Ammon's horn (tissue), 1 donor: Measurements from ENCODE around the gene GAA.

Source experiments
- DNase-seq: peaks from one replicate; pipeline ENCODE4 v3.0.0-alpha.2; 2016; ENCODE audit warnings: low spot score

GAA gene

DNA sequence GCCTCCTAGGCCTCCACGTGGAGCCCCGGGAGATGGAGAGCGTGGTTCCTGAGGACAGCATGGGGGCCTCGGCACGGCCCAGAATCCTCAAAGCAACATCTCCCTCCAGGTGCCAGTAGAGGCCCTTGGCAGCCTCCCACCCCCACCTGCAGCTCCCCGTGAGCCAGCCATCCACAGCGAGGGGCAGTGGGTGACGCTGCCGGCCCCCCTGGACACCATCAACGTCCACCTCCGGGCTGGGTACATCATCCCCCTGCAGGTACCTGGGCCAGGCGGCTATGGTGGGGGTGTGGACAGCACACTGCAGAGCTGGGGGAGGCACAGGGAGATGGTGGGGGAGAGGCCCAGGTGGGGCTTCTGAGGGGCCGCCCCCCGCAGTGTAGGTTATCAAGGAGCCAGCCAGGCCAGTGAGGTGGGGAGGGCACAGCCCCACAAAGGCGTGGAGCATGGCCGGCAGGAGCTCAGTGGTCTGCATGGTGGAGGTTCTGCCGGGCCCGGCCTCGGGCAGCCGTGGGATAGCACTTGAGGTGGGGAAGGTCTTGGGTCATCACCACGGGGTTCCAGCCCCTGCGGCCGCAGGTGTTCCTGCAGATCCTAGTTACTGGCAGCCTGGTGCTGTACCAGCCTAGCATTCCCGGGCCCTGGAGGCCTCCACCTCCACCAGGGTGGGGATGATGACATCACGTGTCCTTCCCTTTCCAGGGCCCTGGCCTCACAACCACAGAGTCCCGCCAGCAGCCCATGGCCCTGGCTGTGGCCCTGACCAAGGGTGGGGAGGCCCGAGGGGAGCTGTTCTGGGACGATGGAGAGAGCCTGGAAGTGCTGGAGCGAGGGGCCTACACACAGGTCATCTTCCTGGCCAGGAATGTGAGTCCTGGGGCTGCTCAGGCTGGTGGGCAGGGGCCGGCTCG is 16.4 kb downstream of the GAA start:
- no peak for DNase-seq

DNA sequence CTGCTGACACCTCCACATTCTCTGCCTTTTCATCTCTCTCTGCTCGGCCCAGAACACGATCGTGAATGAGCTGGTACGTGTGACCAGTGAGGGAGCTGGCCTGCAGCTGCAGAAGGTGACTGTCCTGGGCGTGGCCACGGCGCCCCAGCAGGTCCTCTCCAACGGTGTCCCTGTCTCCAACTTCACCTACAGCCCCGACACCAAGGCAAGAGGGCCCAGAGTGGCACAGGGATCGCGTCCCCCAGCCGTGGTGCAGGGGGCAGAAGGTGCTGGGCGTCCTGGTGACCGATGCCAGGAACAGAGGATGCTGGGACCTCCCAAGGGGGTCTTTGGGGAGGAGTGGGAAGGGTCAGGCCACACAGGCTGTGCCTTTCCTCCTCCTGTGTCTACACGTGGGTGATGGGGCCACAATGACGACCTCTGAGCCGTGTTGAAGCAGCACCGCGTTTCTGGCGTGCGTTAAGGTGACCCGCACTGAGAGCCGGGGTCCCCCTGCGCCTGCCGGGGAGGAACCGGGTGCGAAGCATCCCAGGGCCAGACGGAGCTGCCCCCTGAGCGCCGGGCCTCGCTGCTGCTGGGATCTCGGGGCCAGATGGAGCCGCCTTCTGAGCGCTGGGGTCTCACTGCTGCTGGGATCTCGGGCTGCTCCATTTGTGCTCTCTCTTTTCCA is 17.4 kb downstream of the GAA start:
- DNase-seq = no peak

DNA sequence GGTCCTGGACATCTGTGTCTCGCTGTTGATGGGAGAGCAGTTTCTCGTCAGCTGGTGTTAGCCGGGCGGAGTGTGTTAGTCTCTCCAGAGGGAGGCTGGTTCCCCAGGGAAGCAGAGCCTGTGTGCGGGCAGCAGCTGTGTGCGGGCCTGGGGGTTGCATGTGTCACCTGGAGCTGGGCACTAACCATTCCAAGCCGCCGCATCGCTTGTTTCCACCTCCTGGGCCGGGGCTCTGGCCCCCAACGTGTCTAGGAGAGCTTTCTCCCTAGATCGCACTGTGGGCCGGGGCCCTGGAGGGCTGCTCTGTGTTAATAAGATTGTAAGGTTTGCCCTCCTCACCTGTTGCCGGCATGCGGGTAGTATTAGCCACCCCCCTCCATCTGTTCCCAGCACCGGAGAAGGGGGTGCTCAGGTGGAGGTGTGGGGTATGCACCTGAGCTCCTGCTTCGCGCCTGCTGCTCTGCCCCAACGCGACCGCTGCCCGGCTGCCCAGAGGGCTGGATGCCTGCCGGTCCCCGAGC is 17.9 kb downstream of the GAA start:
- no peak for DNase-seq

DNA sequence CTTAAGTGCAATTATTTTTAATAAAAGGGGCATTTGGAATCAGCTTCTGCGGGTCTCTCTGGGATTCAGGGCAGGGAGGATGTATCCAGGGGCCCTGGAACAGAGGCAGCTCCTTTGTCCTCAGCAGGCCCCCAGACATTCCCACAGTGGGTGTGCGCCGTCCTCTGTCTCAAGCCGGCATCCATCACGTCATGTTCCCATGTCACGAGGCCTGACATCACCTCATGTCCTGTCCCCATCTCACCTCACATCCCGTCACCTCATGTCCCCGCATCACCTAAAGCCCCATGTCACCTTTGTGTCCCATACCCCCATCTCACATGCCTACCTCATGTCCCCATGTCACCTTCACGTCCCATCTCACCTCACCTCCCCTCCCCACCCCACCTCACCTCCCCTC is 18.5 kb downstream of the GAA start:
- DNase-seq = no peak

DNA sequence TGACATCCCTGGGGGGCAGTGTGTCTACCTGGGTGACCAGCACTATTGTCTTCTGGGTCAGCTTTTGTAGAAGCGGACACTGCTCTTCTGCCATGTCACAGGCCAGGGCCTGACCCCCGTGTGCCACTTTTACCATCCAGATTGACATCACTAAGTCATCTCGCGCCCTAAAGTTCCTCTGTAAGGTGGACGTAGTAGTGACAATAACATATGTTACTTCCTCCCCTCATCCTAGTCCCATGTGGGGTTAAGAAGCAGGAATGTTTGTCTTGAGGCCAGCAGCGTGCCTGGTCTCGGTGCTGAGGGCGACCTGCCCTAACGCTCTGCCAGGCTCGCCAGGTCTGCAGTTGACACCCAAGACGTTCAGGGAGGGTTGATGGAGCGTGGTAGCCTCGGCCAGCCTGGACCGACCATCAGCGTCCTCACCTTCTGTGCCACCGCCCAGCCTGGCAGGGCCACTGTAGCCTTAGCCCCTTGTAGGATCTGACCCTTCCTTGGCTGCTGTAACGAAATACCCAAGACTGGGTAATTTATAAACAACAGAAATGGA is 20.7 kb downstream of the GAA start:
- no peak for DNase-seq

DNA sequence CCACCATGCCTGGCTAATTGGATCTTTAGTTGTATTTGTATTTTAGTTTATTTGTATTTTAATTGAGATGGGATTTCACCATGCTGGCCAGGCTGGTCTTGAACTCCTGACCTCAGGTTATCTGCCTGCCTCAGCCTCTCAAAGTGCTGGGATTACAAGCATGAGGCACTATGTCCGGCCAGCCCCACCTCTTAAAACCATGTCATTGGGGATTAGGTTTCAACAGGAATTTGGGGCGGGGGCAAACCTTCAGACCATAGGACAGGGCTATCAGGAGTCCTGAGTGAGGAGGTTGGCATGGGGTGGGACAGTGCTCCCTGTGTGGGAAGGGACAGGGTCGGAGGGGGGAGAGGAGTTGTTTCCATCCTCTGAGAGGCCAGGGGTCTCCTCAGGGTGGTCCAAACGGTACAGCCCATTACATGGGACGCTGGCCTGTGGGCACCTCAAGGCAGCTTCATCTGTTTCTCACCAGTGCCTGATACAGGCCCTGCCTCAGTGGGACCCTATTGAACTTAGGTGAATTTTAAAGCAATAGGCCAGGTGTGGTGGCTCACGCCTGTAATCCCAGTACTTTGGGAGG is 21.6 kb downstream of the GAA start:
- DNase-seq = no peak

DNA sequence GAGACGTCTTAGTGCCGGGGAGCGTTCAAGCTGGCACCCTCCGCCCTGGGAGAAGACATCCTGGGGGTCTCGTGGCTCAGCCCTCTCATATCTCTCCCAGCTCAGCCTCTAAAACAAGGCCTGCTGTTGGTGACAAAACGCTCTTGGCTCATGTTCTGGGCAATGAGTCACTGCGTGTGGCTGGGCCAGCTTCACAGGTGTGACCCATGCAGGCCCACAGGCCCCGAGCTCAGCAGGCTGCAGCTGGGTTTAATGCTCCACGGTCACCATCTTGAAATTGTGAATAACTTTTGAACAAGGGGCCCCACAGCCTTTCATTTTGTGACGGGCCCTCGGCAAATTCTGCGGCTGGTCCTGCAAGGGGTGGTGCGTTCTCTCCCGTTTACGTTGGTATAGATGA is 22.4 kb downstream of the GAA start:
- no peak for DNase-seq

DNA sequence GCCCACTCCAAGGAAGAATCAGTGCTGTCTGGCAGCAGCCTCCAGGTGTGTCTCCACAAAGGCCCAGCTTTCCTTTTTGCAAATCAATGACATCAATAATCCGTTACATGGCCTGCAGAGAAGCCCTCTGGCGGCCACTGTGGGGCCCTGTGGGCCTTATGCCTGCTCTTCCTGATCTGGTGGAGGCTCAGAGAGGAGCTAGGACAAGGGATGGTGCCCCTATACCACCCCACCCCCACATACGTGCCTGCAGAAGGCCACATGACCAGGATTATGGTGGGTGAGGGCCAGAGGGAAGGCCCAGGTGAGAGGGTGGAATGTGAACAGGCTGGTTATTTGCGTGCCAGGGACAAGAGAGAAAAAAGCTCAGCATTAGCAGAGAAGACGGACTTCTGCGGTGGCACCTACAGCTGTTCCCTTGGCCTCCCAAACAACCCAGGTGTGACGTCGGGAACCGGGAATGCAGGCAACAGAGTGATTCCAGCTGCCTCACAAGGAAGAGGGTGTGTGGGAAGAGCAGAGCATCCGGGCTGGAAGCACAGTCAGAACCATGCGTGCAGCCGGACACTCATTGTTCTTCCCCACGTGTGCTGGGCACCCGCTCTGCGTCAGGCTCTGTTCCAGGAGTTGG is 23.1 kb downstream of the GAA start:
- no peak for DNase-seq

DNA sequence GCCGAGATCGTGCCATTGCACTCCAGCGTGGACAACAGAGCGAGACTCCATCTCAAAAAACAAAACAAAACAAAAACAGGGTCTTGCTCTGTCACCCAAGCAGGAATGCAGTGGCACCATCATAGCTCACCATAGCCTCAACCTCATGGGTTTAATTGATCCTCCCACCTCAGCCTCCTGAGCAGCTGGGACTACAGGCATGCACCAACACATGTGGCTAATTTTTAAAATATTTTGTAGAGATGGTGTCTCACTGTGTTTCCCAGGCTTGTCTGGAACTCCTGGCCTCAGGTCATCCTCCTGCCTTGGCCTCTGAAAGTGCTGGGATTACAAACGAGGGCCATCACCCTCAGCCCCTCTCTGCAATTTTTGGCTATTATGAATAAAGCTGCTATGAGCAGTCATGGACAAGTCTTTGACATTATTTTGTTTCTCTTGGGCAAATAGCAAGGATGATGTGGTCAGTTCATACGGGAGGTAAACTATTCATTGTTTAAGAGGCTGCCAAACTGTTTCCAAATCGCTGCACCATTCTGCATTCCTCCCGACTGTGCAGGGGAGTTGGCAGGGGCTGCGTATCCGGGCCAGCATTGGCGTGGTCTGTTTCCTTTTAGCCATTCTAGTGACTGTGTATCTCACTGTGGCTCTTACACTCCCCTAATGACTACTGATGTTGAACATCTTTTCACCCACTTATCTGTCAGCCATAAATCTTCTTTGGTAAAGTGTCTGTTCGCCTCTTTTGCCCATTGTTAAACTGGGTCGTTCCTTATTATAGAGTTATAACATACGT is 24.5 kb downstream of the GAA start:
- DNase-seq = no peak

DNA sequence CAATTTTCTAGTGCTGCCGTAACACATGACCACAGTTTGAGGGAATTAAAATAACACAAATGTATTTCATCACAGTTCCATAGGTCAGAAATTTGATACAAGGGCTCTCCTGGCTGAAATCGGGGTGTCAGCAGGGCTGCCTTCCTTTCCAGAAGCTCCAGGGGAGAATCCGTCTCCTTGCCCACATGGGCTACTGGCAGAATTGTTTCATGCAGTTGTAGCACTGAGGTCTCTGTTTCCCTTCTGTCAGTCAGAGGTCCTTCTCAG is 25.0 kb downstream of the GAA start:
- DNase-seq = no peak

DNA sequence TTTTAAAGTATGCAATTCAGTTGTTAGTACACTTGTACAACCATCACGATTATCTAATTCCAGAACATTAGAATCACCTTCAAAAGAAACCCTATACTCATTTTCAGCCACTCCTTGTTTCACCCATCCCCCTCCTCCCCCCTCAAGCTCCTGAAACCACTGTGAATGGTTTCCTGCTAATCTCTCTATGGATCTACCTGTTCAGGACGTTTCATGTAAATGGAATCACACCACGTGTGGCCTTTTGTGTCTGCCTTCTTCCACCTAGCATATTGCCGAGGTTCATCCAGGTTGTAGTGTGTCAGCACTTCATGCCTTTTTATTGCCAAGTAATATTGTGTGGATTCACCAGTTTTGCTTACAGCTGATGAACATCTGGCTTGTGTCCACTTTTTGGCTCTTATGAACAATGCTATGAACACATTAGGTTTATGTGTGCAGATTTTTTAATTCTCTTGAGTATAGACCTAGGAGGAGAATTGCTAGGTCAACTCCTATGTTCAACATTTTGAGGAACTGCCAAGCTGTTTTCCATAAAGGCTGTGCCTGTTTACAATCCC is 27.7 kb downstream of the GAA start:
- no peak for DNase-seq

DNA sequence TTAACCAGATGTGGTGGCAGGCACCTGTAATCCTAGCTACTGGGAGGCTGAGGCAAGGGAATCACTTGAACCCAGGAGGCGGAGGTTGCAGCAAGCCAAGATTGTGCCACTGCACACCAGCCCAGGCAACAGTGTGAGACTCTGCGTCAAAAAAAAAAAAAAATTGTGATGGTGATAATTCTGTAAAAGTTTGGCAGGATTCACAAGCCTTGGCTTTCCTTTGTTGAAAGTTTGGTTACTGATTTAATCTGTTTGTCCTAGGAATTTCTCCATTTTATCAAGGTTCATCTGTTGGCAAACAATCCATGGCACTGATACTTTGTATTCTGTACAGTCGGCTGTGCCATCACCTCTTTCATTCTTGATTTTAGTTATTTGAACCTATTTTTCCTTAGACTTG is 29.6 kb downstream of the GAA start:
- DNase-seq = no peak

DNA sequence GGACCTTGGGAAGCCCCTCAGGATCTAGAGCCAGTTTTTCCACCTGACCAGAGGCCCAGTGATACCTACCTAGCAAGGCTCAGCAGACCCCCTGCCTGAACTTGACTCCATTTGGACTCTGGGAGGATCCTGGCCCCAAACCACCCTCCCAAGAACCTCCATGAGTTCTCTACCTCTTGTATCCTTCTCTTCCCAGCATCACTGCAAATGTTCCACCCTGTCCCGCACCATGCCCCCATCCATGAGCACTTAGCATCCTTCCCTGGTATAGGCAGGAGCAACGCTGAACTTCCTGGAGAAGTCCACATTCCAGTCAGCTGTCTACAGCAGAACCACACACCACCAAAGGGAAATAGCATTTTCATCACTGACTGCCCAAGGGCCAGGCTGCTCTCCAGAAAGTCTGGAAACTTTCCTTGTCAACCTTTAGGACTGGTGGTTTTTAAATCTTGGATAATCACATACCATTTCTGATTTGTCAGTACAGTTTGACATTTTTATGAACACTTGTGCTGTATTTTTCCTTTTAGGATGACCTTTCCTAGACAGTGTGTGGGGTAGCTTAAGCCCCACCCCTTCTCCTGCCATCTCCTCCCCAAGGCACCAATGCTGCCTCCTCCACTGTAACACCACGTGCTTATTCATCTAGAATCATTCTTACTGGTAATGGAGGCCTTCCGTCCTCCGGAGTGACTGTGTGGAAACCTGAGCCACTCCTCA is 31.7 kb downstream of the GAA start:
- DNase-seq = no peak

DNA sequence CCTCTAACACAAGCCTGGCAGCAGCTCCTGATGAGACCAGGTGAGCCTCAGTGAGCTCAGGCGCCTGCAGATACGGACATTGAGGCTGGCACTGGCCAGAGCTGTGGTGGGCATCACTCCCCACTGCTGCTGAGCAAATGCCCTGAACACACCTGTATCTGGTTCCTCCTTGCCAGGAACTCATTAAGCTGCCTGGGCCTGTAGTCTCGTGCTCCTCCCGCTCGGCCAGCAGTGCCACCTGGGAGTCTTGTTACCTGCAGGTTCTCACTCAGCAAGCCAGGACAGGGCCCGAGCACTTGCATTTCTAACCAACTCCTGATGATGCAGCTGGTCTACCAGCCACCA is 32.2 kb downstream of the GAA start:
- no peak for DNase-seq

DNA sequence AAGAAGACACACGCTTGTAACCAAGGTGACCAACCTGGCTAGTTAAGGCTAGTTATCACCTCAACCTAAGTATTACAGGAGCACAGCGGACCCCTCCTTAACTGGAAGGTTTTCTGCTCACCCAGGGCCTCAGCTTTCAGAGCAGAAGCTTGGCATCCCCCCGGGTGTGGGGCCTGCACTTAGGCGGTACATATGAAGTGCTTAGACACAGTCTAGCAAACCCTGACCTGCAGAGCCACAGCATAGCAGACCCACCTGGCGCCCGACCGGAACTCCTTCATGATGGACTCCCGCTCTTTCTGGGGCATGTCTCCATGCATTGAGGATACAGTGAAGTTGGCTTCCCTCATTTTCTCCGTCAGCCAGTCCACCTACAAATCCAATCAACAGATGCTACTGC is 35.8 kb downstream of the GAA start:
- DNase-seq = no peak

DNA sequence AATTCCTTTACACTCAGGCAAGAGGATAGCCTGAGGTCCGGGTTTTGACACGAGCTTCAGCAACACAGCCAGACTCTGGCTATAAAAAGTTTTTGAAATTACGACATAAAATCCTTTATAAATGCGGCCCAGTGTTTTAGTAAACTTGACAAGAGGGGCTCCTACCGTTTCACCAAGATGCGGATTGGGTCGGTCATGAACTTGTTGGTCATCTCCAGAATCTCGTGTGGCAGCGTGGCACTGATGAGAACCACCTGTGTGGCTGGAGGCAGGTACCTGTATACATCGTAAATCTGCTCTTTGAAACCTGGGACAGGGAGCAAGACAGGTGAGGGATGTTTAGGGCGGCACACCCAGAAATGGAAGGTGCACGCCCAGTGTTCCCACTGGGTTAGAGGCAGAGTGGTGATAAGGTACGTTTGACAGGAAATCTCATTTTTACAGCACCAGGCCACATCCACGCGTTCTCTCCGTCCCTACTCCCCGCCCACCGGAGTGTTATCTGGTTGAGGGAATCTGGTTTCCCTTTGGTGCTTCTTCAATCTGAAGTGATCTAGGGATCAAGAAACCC is 37.6 kb downstream of the GAA start:
- DNase-seq = no peak

DNA sequence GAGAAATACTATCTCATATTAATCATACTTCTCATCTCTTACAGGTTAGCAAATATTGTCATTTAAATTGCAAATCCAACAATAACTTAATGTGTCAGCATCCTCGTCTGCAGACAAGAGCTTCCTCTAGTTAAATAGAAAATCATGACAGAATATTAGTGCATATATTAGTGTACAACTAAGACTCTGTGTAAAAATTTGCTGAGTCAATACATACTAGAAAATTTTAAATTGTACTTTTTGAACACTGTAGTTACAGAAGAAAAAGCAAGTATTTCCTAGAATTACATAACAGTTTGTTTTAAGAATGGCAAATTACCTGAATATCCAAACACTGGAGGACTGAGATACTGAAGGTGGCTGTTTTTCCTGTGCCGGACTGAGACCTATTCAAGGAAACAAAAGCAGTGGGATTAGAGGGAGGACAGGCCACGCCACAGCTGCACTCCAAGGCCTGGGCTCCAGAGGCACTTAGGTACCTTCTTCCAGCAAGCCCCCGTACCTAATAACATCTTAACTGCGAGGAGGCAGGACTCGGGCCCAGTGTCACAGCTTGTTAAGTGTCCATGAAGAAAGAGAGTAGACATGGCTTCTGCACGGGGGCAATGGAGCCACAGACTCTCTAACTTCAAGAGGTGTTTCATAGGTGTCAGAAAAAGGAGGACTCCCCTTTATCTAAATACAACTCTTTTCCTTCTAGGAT is 40.2 kb downstream of the GAA start:
- no peak for DNase-seq

DNA sequence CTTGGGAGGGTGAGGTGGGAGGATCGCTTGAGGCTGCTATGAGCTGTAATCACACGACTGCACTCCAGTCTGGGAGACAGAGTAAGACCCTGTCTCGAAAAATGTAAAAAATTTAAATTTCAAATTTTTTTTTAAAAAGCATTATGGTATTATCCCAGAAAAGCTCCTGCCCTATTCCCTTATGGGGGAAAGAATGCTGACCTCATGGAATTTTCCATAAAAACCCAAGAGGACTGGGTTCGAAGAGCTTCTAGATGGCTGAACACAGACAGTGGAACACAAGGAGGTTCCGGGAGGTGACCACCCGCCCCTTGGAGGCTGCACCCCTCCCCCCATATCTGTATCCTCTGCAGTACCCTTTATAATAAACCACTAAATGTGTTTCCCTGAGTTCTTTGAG is 41.5 kb downstream of the GAA start:
- DNase-seq = no peak
